IPS-18a (cell line): ENCODE measurements around the gene NCOA6.

Experiments
- H3K27ac ChIP-seq: one replicate; pipeline ENCODE4 v1.5.1; 2013; ENCODE audit warnings: low read length
- H3K27me3 ChIP-seq: one replicate; pipeline ENCODE4 v1.6.1; 2013; ENCODE audit warnings: mild to moderate bottlenecking, low read length; ENCODE audit not compliant: control insufficient read depth, insufficient read depth
- H3K36me3 ChIP-seq: one replicate; pipeline ENCODE4 v1.6.1; 2013; ENCODE audit warnings: low read depth, low read length; ENCODE audit not compliant: control insufficient read depth
- H3K4me1 ChIP-seq: one replicate; pipeline ENCODE4 v1.6.1; 2013; ENCODE audit warnings: low read depth, low read length; ENCODE audit not compliant: control insufficient read depth
- H3K4me3 ChIP-seq: one replicate; pipeline ENCODE4 v1.5.1; 2013; ENCODE audit warnings: low read length
- H3K9ac ChIP-seq: one replicate; pipeline ENCODE4 v1.6.1; 2013; ENCODE audit warnings: mild to moderate bottlenecking, low read length, moderate library complexity
- H3K9me3 ChIP-seq: one replicate; pipeline ENCODE4 v1.6.1; 2013; ENCODE audit warnings: low read depth, low read length; ENCODE audit not compliant: control insufficient read depth

The NCOA6 gene

DNA sequence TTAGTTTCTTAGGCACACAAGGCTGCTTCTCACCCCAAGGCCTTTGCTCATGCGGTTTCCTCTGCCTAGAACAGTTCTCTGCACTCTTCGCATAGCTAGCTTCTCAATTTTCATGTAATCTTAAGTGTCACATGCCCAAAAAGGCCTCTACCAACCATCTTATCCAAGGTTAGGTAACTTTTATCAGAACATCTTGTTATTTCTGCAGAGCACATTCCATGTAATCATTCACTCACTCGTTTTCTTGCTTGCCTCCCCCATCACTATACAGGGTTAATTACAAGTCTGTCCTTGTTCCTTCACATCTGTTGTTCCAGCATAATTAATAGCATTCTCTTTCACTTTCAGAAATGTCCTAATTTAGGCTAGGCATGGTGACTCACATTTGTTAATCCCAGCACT is 53.8 kb downstream of the NCOA6 start:
- Histone ChIP-seq H3K36me3 (peaks cover 18% of the 10 kb centered on the region), H3K9ac (no peak overlapping the region), H3K4me1 (no peaks in the 10 kb centered on the region), H3K27ac (no peak overlapping the region), H3K4me3 (no peak overlapping the region), H3K27me3 (no peaks in the 10 kb centered on the region), H3K9me3 (no peaks in the 10 kb centered on the region)

DNA sequence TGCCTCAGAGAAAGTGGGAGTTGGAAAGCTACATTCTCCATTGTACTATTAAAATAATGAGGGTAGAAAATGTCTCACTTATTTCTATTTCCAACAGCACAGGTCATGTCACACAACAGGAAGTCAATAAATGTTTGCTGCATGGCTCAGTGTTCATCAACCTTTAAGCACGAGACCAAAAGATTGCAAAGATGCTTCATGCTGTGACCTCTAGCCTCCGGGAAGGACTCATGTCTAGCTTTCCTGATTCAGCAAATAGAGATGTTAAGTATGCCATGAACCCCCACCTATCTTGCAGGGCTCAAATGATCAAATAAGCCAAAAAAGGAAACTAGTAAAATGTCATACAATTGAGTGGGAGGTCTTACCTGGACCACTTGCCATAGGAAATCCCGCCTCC is 57.4 kb downstream of the NCOA6 start:
- Histone ChIP-seq H3K27me3 (no peaks in the 10 kb centered on the region), H3K36me3 (peaks cover 20% of the 10 kb centered on the region), H3K9ac (no peak overlapping the region), H3K9me3 (no peaks in the 10 kb centered on the region), H3K4me1 (no peaks in the 10 kb centered on the region), H3K27ac (no peak overlapping the region), H3K4me3 (no peak overlapping the region)

DNA sequence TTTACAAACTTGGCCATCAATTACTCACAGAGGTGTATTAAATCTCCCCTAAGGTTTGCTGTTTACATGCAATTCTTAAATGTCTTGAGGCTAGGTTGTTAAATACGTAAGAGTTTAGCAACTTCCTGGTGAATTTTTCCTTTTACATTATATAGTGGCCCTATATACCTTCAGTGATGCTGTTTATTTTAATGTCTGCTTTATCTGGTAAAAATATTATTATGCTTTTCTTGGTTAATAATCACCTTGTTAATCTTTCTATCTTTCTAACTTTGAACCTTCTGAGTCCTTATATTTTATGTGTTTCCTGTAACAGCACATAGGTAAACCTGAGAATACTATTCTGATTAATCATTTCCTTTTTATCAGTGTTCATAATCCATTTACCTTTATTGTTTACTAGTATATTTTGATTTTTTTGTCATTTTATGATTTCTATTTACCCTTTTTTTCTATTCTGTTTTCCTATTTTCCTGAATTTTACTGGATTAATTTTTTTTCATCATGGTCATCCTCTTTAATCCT is 63.4 kb downstream of the NCOA6 start:
- Histone ChIP-seq H3K27me3 (no peaks in the 10 kb centered on the region), H3K9me3 (no peaks in the 10 kb centered on the region), H3K4me3 (no peak overlapping the region), H3K9ac (no peak overlapping the region), H3K4me1 (no peaks in the 10 kb centered on the region), H3K27ac (no peak overlapping the region), H3K36me3 (peaks cover 31% of the 10 kb centered on the region)

DNA sequence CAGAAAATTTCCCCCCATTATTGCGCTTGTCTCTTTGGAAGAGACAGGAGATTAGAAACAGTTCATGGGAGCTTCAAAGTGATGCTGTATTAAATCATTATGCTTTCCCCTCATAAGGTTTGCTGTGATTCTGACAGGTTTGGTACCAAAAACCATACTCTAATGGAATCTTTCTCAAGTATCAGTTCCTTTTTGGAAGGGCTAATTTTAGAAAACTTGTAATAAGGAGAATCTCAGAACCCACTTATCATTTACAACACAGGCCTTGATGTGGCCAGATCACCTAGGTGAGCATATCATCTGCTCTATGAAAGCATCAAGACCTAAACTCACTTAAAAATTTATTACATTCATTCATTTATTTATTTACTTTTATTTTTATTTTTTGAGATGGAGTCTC is 70.1 kb downstream of the NCOA6 start:
- H3K4me3 ChIP-seq = no peak overlapping the region
- H3K9ac ChIP-seq = no peak overlapping the region
- no peak overlapping the region for H3K27ac ChIP-seq
- peaks cover 31% of the 10 kb centered on the region for H3K36me3 ChIP-seq
- no peaks in the 10 kb centered on the region for H3K27me3 ChIP-seq
- H3K4me1 ChIP-seq = peaks cover 10% of the 10 kb centered on the region
- no peaks in the 10 kb centered on the region for H3K9me3 ChIP-seq

DNA sequence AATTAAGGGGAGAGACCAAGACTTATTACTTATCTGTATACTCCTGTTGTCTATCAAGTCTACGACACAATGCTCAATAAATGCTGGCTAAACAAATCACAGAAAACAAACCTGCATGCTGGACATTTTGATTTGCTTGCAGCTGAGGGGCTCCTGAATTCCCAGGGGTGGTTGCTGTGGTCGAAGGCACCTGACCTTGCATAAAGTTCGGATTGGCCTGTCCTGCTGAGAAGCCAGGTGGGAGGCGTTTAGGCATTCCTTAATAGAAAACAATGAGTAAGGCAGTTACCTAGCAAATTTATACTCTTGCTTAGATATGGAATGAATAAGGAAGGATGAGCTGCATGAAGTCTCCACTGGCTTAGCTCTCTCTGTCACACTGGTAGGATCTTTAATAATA is 70.8 kb downstream of the NCOA6 start:
- Histone ChIP-seq H3K27me3 (no peaks in the 10 kb centered on the region), H3K9ac (no peak overlapping the region), H3K4me3 (no peak overlapping the region), H3K36me3 (peaks cover 36% of the 10 kb centered on the region), H3K27ac (no peak overlapping the region), H3K9me3 (no peaks in the 10 kb centered on the region), H3K4me1 (peaks cover 10% of the 10 kb centered on the region)

DNA sequence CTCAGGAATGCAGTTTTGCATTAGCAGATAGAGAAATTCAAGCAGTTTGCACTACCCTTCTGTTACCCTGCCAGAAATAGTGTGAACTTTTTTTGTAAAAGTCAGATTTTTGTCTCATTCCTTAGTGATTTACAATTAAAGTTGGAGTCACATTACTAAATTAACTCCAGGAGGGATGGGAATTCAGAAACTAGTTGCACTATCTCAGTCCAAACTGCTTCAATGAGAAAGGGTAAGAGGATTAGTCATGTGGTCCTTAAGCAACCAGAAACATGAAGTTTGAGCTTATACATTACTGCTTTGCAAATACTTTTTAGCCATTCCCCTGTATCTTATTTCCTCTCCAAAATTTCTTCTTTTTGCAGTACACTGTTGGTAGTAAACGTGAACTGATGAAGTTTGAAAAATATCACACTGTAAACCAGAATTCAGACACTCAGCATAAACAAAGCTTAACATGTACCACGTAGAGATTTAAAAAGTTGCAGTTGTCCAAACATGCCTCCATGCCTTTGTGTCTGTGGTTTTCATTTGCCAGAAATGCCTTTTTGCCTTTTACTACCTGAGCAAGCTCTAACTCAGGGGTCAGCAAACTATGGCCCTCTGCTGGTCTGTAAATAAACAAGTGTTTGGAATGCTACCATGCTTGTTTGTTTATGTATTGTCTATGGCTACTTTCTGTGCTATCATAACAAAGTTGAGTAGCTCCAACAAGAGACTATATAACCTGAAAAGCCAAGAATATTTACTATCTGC is 71.6 kb downstream of the NCOA6 start:
- H3K4me1 ChIP-seq = peaks cover 10% of the 10 kb centered on the region
- H3K27me3 ChIP-seq = no peaks in the 10 kb centered on the region
- no peak overlapping the region for H3K9ac ChIP-seq
- H3K27ac ChIP-seq = no peak overlapping the region
- peaks cover 38% of the 10 kb centered on the region for H3K36me3 ChIP-seq
- H3K9me3 ChIP-seq = no peaks in the 10 kb centered on the region
- H3K4me3 ChIP-seq = no peak overlapping the region

DNA sequence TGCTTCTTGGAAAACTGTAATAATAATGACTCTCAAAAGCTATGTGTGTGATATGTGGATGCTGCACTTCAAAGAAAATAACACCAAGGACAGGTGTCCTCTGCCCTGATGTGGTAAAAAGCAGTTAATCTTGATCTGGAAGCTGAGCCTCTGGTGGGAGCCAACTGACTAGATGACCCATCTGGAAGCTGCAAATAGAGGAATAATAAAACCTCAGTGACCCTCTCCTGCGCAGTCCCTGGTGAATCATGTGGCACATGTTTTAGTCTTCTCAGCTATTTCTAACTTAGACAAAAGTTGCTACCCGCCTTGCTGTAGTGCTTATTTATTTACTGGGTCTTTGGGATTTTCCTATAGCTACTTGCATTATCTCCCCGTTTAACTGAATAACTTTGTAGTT is 74.0 kb downstream of the NCOA6 start:
- peaks cover 22% of the 10 kb centered on the region for H3K36me3 ChIP-seq
- no peaks in the 10 kb centered on the region for H3K9me3 ChIP-seq
- H3K9ac ChIP-seq = no peak overlapping the region
- peaks cover 10% of the 10 kb centered on the region for H3K4me1 ChIP-seq
- H3K27me3 ChIP-seq = no peaks in the 10 kb centered on the region
- no peak overlapping the region for H3K27ac ChIP-seq
- no peak overlapping the region for H3K4me3 ChIP-seq

DNA sequence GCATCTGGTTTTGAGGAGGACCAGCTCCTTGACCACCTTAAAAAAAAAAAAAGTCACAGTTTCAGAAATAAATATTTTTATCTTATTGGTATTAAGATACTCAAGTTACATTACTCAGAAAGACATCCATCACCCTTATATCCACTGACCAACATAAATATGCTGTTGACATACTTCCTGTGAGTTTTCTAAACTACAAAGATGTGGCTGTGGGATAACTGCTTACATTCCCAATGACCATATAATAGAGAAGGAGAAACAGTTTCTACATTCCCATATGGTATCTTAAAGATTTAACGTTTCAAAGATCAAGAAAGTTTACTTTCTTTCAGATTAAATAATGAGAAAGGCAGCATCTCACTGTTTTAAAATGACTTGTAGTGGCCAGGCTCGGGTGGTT is 75.0 kb downstream of the NCOA6 start:
- H3K36me3 ChIP-seq = peaks cover 26% of the 10 kb centered on the region
- H3K9me3 ChIP-seq = no peaks in the 10 kb centered on the region
- no peaks in the 10 kb centered on the region for H3K27me3 ChIP-seq
- H3K9ac ChIP-seq = no peak overlapping the region
- no peak overlapping the region for H3K4me3 ChIP-seq
- H3K27ac ChIP-seq = no peak overlapping the region
- peaks cover 10% of the 10 kb centered on the region for H3K4me1 ChIP-seq

DNA sequence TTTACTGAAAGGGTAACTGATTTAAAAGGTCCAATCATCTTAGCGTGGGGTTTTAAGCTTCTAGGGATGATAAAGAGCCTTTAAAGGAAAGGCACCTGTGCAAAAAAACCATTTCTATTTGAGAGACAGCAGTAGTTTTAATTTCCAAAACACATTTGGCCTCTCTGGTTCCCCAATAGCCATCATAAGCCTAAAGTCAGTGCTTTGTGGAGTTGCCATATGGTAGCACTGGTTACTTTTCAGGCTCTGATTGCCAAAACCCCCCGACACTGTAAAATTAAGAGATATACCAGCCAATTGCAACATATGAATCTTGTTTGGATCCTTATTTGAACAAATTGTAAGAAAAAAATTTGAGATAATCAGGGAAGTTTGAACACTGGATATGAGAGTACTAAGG is 76.7 kb downstream of the NCOA6 start:
- H3K27me3 ChIP-seq = no peaks in the 10 kb centered on the region
- no peak overlapping the region for H3K27ac ChIP-seq
- no peaks in the 10 kb centered on the region for H3K4me1 ChIP-seq
- H3K9me3 ChIP-seq = no peaks in the 10 kb centered on the region
- H3K4me3 ChIP-seq = no peak overlapping the region
- no peak overlapping the region for H3K9ac ChIP-seq
- H3K36me3 ChIP-seq = peaks cover 21% of the 10 kb centered on the region

DNA sequence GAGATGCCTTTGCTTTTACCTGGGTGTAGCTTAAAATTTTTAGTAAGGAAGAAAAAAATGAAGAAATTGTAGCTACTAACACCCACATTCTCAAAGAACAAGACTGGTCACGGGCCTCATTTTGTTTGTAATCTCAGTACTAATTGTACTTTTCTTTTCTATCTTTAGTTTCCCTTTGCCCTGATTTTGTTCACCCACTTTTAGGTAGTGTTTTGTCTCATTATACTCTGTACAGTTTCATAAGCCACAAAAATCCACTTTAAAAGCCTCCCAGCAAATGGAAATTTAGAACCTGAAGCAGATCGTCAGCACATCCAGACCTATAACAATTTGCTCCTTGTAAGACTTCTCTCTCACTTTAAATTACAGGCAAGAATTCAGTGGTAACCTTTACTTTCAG is 78.0 kb downstream of the NCOA6 start:
- H3K36me3 ChIP-seq = peaks cover 20% of the 10 kb centered on the region

DNA sequence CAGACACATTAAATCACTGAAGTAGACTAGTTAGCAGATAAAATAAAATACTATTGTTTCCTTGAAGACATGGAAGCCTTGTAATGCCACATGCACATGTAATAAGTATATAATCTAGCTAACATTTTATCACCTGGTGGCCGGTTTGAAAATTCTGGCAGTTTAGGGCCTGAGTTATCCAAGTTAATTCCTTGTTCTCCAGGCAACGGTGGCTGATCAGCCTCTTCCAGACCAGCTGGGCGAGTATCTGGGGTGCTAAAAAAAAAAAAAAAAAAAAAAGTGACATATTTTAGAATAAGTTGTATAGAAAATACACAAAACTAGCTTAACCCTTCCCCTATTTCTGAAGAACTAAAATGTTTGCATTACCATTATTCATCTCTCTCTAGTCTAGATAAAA is 78.8 kb downstream of the NCOA6 start:
- H3K9me3 ChIP-seq = no peaks in the 10 kb centered on the region
- H3K36me3 ChIP-seq = peaks cover 20% of the 10 kb centered on the region
- H3K9ac ChIP-seq = no peak overlapping the region
- no peaks in the 10 kb centered on the region for H3K27me3 ChIP-seq
- no peak overlapping the region for H3K27ac ChIP-seq
- no peaks in the 10 kb centered on the region for H3K4me1 ChIP-seq
- H3K4me3 ChIP-seq = no peak overlapping the region

More for the DNA sequence above, 78.0 kb downstream of the NCOA6 start:
- H3K9me3 ChIP-seq = no peaks in the 10 kb centered on the region
- H3K27me3 ChIP-seq = no peaks in the 10 kb centered on the region
- H3K9ac ChIP-seq = no peak overlapping the region
- no peak overlapping the region for H3K27ac ChIP-seq
- no peaks in the 10 kb centered on the region for H3K4me1 ChIP-seq
- H3K4me3 ChIP-seq = no peak overlapping the region

DNA sequence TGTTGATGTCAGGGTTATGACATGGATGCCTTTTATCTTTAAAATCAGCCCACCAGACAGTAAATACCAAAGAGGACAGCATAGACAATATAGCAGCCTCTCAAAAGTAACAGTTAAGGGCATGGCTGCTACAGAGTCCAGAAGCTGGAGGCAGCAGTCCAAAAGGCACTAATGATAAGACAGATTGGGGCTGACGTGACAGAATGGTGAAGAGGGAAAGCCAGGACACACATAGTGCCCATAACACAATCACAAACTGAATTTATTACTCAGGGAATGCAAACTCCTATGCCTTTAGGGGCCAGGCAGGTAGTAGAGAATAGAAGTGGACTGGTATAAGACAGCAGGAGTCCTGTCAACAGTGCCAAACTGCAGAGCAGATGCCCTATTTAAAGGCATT is 80.6 kb downstream of the NCOA6 start:
- Histone ChIP-seq H3K9me3 (no peaks in the 10 kb centered on the region), H3K4me3 (no peak overlapping the region), H3K27ac (no peak overlapping the region), H3K9ac (no peak overlapping the region), H3K36me3 (peaks cover 16% of the 10 kb centered on the region), H3K27me3 (no peaks in the 10 kb centered on the region), H3K4me1 (no peaks in the 10 kb centered on the region)
